Caco-2 (cell line): ENCODE measurements around the gene LHX4. TPM values are rescaled to one million over a fixed set of nuclear protein-coding genes. Genes with fewer than 3 reads are reported as not detected.

Experiments
- BruUV-seq: library from RNA; stranded (reverse); fragments of 400-500 nt; replicated peaks from 2 replicates; lab custom pipeline; 2021; lab: Mats Ljungman, UMichigan
- CTCF ChIA-PET: fragments of 300-600 bp; sonication (Branson Sonifier 250); formaldehyde crosslinking; loops from one replicate; lab custom pipeline; 2022; ENCODE audit warnings: antibody characterized with exemption; lab: Charles Lee
- POLR2A ChIA-PET: fragments of 300-600 bp; sonication (Branson Sonifier 250); formaldehyde crosslinking; loops from one replicate; lab custom pipeline; 2022; ENCODE audit warnings: antibody characterized with exemption; lab: Charles Lee
- DNase-seq, 2 experiments: peaks; one replicate each; pipeline versions ENCODE4 v3.0.0 to v3.0.0-alpha.2; 2020 to 2022
- H3K27me3 ChIP-seq: replicated peaks from 2 replicates; pipeline ENCODE4 v1.6.0; 2011; ENCODE audit warnings: low read length; ENCODE audit not compliant: control insufficient read depth, insufficient read depth
- H3K36me3 ChIP-seq: 2 replicates; pipeline ENCODE4 v1.5.1; 2011; ENCODE audit warnings: low read length; ENCODE audit not compliant: control insufficient read depth, insufficient read depth
- H3K4me1 ChIP-seq: fragments of 250-450 bp; sonication (Bioruptor Pico); 2 replicates; pipeline ENCODE4 v1.5.1; 2020; ENCODE audit warnings: mild to moderate bottlenecking
- H3K4me3 ChIP-seq: 2 replicates; pipeline ENCODE4 v1.5.1; 2011; ENCODE audit warnings: low read depth, mild to moderate bottlenecking, control low read depth, low read length
- H3K9me3 ChIP-seq: fragments of 250-450 bp; sonication (Bioruptor Pico); 2 replicates; pipeline ENCODE4 v1.5.1; 2020; ENCODE audit warnings: mild to moderate bottlenecking, moderate library complexity
- H3K27ac Mint-ChIP-seq: one replicate; pipeline ENCODE4 v1.8.0; 2022; ENCODE audit warnings: mixed read lengths; ENCODE audit not compliant: unreplicated experiment
- H3K27me3 Mint-ChIP-seq: one replicate; pipeline ENCODE4 v1.8.0; 2022; ENCODE audit warnings: mixed read lengths; ENCODE audit not compliant: insufficient read depth, unreplicated experiment
- H3K36me3 Mint-ChIP-seq: one replicate; pipeline ENCODE4 v1.8.0; 2022; ENCODE audit warnings: mild to moderate bottlenecking, mixed read lengths; ENCODE audit not compliant: insufficient read depth, unreplicated experiment
- H3K4me1 Mint-ChIP-seq: one replicate; pipeline ENCODE4 v1.8.0; 2022; ENCODE audit warnings: low read depth, mixed read lengths; ENCODE audit not compliant: unreplicated experiment
- H3K4me3 Mint-ChIP-seq: one replicate; pipeline ENCODE4 v1.8.0; 2022; ENCODE audit warnings: mild to moderate bottlenecking, moderate library complexity, mixed read lengths; ENCODE audit not compliant: unreplicated experiment
- H3K9me3 Mint-ChIP-seq: one replicate; pipeline ENCODE4 v1.8.0; 2022; ENCODE audit warnings: mixed read lengths; ENCODE audit not compliant: unreplicated experiment
- CTCF ChIP-seq, 2 experiments: fragments of 200-600 bp in 1 of 2; IDR thresholded peaks; 1 replicate in 1 of 2; 2 replicates in 1 of 2; pipeline versions ENCODE4 v1.5.1 to v1.8.0; 2011 to 2022; ENCODE audit warnings: antibody characterized with exemption in 1 of 2, control low read depth in 1 of 2, inconsistent platforms in 1 of 2, low read depth in 1 of 2, low read length in 1 of 2, mild to moderate bottlenecking in 1 of 2, moderate library complexity in 1 of 2; ENCODE audit not compliant: insufficient read depth in 1 of 2, severe bottlenecking in 1 of 2, unreplicated experiment in 1 of 2
- intact Hi-C: fragments of 100-400 bp; cut with micrococcal nuclease; formaldehyde crosslinking; loops from one replicate; pipeline ENCODE4 v1.10.0; 2022; ENCODE audit not compliant: unreplicated experiment
- total RNA-seq: library from RNA; stranded (reverse); gene quantifications from 2 replicates; pipeline ENCODE4 v1.2.3, GENCODE V29; 2022

Gene LHX4
- total RNA-seq, 1 experiment from 2014 or later, result 0.16 TPM

- H3K27me3 ChIP-seq, result no peaks in the 10 kb centered on the region
- no peaks in the 10 kb centered on the region for H3K9me3 Mint-ChIP-seq
- no peaks in the 10 kb centered on the region for H3K4me1 ChIP-seq
- intact Hi-C loops, result loop anchor here (5.0 kb wide), 1 partner anchor 45 kb away; the partner anchor contains the start of gene LHX4
- no peaks in the 10 kb centered on the region for H3K36me3 Mint-ChIP-seq
- no peak for TF ChIP-seq CTCF (IDR thresholded peaks at IDR 0.05; ENCODE audit: insufficient read depth in 1 of 2, low read depth in 1 of 2, low read length in 1 of 2, severe bottlenecking in 1 of 2, unreplicated experiment in 1 of 2)
- H3K4me1 Mint-ChIP-seq, result no peaks in the 10 kb centered on the region
- ChIA-PET CTCF (no interaction called here), POLR2A (no interaction called here)
- H3K4me3 ChIP-seq, result no peak overlapping the region
- no peaks in the 10 kb centered on the region for H3K27me3 Mint-ChIP-seq
- H3K4me3 Mint-ChIP-seq, result no peak overlapping the region
- no peaks in the 10 kb centered on the region for H3K36me3 ChIP-seq
- no peak for DNase-seq
- no peak overlapping the region for H3K27ac Mint-ChIP-seq
- BruUV-seq, result no TSS peak
- no peaks in the 10 kb centered on the region for H3K9me3 ChIP-seq
These were observed 43.2 kb upstream of the LHX4 start for GRCh38 chr1:180186831-180187230.

DNA sequence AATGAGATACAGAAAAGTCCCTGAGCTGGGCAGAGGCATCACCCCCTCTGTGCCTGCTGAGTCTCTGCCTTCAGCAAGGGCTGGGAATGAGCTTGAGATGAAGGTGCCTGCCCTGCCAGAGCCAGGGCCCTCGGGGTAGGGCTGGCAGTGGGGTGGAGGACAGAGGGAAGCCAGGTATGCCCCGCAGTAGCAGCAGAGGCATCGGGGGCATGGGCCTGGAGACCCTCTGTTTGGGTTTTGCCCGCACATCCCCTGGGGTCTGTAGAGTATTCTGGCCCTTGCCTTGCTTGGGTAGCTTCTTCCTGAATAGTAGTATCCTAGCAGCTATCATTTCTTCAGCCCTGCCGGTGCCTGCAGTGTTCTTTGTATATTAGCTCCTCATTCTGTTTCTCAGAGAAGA lies 42.4 kb upstream of the LHX4 start:
- no peak for DNase-seq
- H3K9me3 Mint-ChIP-seq, result no peaks in the 10 kb centered on the region
- H3K9me3 ChIP-seq, result no peaks in the 10 kb centered on the region
- no peaks in the 10 kb centered on the region for H3K4me1 ChIP-seq
- TF ChIP-seq CTCF (IDR thresholded peaks at IDR 0.05; ENCODE audit: insufficient read depth in 1 of 2, low read depth in 1 of 2, low read length in 1 of 2, severe bottlenecking in 1 of 2, unreplicated experiment in 1 of 2), result no peak
- no peak overlapping the region for H3K4me3 ChIP-seq
- H3K4me3 Mint-ChIP-seq, result no peak overlapping the region
- no peaks in the 10 kb centered on the region for H3K36me3 Mint-ChIP-seq
- no peak overlapping the region for H3K27ac Mint-ChIP-seq
- no peaks in the 10 kb centered on the region for H3K27me3 ChIP-seq
- POLR2A ChIA-PET, result no interaction called here
- H3K4me1 Mint-ChIP-seq, result peaks cover 2% of the 10 kb centered on the region
- H3K27me3 Mint-ChIP-seq, result no peaks in the 10 kb centered on the region
- CTCF ChIA-PET, result interaction anchor here (0.5 to 2.1 kb wide), 22 partner anchors 8 to 425 kb away, joined by 3 to 28 read pairs (median 4); partner anchors contain the start of genes ACBD6 and LHX4
- intact Hi-C loops, result loop anchor here (1.0 to 5.0 kb wide), 4 partner anchors 45 to 295 kb away; partner anchors contain the start of gene LHX4
- no TSS peak for BruUV-seq
- no peaks in the 10 kb centered on the region for H3K36me3 ChIP-seq

DNA sequence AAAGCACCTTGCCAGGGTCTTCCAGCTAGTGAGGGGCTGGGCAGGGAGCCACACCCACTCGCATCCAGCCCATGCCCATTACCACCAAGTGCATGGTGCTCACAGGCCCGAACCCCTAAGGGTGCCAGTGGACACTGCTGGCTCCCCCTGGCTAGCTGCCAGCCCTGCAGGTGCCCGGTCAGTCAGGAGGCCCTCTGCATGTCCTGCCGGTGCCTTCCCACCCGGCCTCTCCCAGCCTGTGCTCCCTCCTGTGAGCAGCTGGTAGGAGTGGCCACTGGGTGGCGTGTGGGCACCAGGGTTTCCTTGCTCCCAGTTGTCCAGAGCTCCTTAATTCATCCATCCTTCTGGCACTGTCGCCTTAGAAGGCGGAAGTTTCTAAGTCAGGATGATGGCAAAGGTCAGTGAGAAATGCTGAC lies 42.0 kb upstream of the LHX4 start:
- ChIA-PET POLR2A (no interaction called here), CTCF (interaction anchor here (0.6 to 2.1 kb wide), 23 partner anchors 9 to 378 kb away, joined by 3 to 28 read pairs (median 4); partner anchors contain the start of genes ACBD6 and LHX4)
- peak; percentile 80 to 82 for DNase-seq
- H3K36me3 Mint-ChIP-seq, result no peaks in the 10 kb centered on the region
- no peaks in the 10 kb centered on the region for H3K9me3 Mint-ChIP-seq
- no peaks in the 10 kb centered on the region for H3K27me3 Mint-ChIP-seq
- Histone ChIP-seq H3K4me1 (no peaks in the 10 kb centered on the region), H3K4me3 (no peak overlapping the region), H3K9me3 (no peaks in the 10 kb centered on the region), H3K27me3 (no peaks in the 10 kb centered on the region), H3K36me3 (no peaks in the 10 kb centered on the region)
- TF ChIP-seq CTCF (IDR thresholded peaks at IDR 0.05; ENCODE audit: insufficient read depth in 1 of 2, low read depth in 1 of 2, low read length in 1 of 2, severe bottlenecking in 1 of 2, unreplicated experiment in 1 of 2), result peak; percentile 85 to 95
- no peak overlapping the region for H3K27ac Mint-ChIP-seq
- intact Hi-C loops, result loop anchor here (1.0 to 5.0 kb wide), 4 partner anchors 44 to 294 kb away; partner anchors contain the start of gene LHX4
- H3K4me1 Mint-ChIP-seq, result peaks cover 6% of the 10 kb centered on the region
- H3K4me3 Mint-ChIP-seq, result no peak overlapping the region
- no TSS peak for BruUV-seq
